ENCODE results near the gene ROR1.

Gene ROR1

DNA sequence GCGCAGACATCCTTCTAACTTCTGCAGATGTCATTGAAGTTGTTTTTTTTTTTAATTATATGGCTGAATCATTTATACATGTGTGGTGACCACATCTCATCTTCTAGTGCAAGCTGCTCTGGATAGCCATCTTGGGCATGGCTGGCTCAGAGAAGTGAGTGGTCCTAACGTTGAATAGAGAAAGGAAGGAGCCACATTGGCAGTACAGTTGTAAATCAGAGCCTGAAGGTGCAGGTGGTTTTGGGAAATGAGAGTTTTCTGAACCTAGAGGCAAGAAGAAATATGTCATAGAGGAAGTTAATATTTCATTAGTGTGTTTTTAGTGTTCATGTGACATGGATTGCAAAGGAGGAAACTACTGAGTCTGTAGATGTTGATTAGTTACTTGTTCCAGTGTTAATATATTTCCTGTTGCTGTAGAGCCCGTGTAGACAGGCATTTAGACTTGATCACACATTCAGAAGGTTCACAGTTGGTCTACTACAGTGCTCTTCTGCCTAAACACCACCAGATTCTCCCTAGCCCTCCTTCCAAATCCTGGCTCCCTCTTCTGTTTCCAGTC lies 163.7 kb downstream of the ROR1 start:
- DNase-seq (ENCODE audit: low read depth), result no peak

DNA sequence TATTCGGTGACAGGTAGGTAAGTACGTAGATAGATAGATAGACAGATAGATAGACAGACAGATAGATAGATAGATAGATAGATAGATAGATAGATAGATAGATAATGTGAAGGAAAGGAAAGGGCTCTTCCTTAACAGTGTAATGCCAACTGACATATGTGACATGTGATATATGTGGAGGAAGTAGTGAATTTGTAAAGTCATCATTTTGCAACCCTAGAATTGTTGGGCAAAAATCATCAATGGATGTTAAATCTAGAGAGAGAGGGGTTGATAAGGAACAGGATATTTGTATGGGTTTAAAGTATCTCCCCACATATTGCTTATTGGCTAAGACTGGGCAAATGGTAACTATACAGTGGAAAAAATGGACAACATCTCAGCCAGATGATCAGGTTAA lies 166.6 kb downstream of the ROR1 start:
- no peak for DNase-seq (ENCODE audit: low read depth)

DNA sequence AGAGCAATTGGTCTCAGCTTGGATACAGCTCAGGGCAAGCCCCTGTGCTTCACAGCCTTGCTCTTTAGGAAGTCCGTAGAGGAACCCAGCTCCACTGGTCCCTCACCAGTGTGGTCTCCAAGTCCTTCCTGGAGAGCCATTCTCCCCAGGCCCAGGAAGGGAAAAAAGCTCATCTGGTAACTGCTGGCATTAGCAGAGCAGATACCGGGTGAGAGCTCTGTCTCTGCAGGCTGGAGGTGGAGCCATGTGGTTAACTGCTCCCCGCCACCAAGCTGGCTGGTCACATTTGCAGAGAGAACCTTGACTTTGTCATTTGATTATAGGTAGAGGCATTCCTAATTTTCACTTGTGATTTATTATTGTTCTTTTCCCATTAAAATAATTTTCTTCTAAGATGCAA lies 169.6 kb downstream of the ROR1 start:
- DNase-seq (ENCODE audit: low read depth), result no peak

DNA sequence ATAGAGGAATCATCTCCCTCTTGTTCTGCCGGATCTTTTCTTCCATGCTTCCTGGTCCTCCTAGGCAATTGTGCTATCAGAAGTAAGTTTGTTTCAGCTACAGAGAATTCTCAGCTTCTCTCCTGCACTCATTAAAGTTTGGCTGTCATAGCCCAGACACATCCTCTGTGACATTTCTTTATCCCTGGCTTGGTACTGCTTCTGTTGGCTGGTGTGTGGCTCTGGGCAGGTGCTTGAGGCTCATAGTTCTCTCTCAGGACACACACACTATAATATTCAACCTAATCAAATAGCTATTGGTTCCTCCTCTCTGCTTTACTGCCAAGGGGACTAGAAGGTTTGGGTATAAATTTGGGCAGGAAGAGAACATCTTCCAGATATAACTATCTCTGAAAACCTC lies 172.1 kb downstream of the ROR1 start:
- DNase-seq (ENCODE audit: low read depth), result no peak

DNA sequence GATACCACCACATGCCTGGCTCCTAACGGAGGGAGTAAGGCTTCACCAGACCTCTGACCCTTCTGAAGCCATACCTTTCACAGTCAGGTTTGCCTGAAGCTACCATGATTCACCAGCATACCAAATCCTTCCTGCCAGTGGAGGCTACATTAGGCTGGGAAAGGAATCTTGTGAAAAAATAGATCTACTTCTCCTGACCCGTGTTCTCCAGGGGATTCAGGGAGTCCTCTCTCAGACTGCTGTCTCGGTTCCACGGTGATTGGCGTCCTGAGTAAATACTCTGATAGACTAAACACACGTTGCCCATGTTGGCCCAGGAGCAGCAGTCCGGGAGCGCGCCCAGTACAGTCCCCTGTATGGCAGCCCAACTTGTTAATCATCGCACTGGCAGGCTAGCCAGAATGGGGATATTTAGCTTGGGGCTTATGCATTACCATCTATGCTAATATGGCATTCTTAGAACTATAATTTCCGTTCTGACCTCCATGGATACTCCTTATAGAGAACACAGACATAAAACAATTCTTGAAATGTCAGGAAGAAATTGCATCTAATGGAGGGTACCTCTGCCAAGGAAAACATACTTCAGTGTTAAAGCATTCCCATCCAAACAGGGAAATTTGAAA lies 173.2 kb downstream of the ROR1 start:
- no peak for DNase-seq (ENCODE audit: low read depth)

DNA sequence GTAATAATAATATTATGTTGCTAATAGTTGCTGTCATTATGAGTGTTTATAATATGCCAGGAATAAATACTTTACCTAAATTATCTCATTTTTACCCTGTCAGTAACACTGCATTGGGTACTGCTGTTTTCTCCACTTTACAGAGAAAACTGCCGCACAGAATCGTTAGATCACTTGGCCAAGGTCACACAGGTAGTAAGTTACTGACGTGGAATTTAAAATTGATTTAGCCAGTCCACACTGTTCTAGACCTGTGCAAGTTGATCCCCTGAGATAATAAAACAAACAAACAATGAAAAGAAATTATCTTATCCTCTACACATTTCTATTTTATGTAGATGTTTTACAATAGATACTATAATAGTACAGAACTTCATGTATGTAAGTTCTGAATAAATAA lies 174.1 kb downstream of the ROR1 start:
- no peak for DNase-seq (ENCODE audit: low read depth)

DNA sequence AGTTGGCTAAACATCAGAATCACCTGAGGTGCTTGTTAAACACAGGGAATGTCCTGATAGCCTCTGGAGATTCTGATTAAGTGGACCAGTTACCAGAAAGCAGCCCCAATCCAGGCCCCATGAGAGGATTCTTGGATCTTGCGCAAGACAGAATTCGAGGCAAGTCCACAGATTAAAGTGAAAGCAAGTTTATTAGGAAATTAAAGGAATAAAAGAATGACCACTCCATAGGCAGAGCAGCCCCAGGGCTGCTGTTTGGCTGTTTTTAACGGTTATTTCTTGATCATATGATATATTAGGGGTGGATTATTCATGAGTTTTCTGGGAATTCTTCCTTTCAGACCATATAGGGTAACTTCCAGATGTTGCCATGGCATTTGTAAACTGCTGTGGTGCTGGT lies 176.2 kb downstream of the ROR1 start:
- DNase-seq (ENCODE audit: low read depth), result no peak

DNA sequence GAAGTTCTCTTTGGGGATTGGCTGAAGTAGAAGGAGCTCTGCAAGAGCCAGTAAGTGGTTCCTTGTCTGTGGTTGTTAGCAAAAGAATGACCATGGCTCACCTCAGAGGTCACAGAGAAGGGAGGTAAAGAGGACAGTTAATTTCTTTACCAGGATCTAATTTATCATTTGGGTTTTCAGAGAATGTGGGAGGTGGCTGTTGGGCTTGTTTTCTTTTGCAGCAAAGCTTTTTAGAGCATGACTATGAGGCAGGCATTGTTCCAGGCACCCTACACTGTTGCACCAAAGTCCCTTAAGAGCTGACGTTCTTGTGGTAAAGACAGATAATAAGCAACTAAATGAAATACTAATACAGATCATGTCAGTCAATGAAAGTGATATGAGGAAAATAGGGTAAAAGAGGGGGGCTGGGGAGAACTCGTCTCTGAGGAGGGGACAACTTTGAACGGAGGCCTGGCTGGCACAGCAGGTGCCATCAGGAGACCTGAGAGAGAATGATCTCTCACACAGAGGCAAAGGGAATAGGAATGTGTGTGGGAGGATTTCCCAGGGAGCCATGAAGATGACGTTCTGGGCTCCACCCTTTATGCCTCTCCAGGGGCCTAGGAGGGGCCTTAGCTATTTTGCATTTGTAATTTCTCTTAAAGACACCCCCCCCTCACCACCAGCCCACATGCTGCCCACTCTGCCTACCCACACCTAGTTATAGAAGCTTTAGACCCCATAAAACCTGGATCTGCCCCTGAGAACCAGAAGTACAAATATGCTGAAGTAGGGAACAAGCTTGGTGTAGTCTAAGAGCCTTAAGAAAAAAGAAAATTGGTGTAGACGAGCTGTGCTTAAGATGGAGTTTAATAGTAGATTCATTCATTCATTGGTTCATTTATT lies 177.5 kb downstream of the ROR1 start:
- DNase-seq (ENCODE audit: low read depth), result no peak

DNA sequence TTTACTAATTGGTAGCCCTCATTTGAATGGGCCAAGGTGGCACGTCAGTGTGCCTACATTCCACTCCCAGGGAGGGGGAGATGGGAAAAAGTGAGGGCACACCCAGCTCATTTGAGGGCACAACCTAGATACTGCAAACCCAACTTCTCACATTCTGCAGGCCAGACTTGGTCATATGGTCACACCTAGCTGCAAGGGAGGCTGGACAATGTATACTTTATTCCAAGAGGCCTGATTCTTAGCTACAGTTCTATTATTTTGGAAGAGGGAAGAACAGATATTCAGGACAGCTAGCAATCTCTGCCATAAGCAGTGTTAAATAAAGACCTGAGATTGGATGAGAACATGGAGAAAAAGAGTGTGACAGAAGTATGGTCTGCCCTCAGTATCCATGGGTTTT lies 180.4 kb downstream of the ROR1 start:
- DNase-seq (ENCODE audit: low read depth), result no peak

DNA sequence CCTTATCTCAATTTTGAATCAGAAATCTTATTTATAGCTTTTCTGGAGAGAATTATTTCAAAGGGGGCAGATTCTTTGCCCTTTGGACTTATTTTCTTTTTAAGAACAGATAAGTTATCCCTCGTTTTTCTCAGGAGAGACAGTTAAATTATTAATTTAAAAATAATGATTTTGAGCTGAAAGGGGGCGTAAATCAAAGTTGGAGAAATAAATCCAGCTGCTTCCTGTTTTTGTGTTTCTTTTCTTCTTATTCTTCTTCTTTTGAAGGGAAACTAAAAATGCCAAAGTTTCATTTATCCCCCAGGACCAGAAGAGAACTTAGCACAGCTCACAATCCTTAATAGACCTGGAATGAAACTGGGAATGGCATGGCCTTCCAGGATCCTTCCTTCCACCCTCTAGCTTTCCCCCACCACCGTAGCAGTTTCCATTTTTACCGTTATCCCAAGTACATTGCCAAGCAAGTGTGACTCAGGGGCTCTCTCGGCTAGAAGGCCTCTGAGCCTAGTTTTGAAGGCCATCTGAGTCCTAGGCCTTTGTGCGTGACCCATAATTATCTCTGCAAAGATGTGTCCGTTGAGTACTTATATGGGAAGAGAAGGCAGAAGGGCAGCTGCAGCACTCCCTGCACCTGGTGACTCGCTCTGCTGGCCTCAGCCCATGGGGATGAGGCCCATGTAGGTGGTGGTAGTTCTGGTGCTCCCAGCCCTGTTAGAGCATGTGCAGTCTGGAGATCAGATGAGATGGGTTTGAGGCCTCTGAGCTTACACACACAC lies 181.7 kb downstream of the ROR1 start:
- DNase-seq (ENCODE audit: low read depth), result no peak

DNA sequence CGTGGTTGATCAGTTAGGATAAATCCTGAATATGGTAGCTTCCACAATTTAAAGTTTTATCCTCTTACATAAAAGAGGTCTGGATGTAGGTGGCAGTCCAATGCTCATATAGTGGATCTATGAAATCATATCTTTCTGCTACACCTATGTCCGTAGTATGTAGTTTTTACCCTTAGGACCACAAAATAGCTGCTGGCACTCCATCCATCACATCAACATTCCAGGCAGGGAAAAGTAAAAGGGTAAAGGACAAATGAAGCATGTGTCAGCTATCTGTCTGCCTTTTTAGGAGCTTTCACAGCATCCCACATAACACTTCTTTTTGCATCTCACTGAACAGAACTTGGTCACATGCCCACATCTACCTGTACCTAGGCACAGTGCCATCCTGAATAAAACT lies 184.7 kb downstream of the ROR1 start:
- DNase-seq (ENCODE audit: low read depth), result no peak

DNA sequence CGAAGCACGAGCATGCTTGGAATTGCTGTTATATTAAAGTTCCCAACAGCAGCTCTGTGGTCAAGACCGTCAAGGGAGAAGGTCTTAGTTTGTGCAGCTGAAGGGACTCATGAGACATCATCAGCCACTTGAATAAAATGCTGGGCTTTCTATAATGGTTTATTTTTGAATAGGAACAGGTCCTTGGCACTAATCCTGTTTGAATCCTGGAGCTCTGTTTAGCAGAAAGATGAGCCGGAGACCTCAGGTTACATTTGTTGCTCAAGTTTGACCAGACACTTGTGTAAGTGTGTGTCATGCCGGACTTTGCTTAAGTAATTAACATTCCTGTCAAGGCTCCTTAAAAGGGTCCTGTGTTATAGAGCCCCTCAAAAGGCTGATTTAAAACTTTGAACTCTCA lies 186.5 kb downstream of the ROR1 start:
- DNase-seq (ENCODE audit: low read depth), result no peak

DNA sequence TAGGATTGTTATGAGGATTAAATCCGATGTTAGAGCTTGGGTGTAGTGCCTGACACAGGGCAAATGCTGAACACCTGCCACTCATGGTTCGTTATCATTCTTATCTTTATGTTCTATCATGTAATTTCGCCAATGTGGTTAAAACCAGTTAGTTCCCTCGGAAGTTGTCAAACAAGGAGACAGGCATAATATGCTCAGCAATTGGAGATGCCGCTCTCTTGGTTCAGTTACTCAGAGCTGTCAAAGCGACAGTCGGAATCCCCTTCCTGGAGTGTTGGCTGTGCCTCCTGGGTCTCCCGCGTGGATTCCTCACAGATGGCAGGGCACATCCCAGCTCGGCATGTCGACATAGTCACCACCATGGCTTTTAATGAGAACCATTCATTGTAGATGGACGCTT lies 192.2 kb downstream of the ROR1 start:
- DNase-seq (ENCODE audit: low read depth), result no peak

DNA sequence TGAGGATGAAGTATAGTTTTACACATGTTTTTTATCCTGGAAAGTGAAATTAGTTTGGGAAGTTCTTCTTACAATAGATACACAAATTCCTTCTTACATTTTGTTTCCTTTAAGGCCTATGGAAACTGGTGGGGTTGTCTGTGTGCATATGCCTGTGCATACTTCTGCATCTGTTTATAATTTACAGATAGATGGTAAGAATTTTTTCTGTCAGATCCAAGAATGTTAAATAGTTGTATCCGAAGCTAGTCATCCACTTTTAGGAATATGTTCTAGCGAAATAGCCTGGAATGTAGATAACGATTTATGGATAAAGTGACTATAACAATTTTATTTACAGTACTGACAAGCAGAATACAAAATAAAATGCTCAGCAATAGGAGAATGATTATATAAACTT lies 194.1 kb downstream of the ROR1 start:
- no peak for DNase-seq (ENCODE audit: low read depth)

DNA sequence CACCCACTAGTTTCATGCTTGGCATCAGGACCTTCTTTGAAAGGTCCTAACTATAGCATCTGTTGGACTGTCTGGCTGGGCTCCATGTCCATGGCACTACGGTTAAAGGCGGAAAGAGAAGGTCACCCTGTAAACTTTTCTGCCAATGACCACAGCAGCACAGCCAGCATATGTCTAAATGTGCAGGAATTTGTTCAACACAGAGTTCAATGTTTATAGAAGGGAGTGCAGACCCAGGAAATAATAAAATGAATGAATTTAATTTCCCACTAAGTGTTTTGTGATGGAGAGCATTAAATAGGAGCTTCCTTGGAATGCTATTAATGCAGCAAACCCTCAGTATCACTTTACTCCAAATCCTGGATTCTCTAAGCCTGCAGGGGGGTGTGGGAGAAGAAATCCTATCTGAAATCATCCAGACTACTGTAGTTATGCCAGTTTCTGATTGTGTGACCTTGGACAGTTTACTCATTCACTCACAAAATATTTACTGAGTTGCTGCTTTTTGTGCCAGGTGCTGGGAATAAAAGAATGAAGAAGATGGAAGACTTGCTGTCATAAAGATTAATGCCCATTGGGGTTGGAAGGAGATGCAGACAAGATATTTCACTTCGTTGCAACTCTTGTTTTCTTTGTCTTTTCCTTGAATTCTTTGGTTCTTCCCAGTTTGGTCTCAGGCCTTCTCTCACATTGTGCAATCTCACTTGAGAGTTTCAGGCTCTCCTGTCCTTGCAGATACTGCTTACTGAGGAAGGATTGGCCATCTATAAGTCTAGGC lies 195.0 kb downstream of the ROR1 start:
- DNase-seq (ENCODE audit: low read depth), result no peak

DNA sequence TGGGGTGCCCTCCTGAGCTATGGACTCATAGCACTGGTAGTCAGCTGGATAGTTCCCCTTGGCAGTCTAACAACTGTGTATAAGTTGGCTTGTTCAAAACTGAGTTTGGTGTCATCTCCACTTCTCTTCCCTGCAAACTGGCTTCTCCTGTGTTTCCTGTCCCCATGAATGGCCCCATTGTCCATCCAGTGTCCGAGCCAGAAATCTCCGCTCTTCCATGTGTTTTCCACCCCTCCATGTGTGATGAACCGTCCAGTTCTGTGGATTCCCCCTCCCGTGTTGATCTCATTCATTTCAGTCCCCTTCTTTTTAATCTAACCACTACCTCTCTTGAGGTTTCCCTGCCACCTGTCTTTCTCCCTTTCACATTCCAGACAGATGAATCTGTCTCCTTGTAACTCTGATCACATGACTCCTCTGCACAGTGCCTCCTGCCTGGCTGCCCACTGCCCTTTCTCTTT lies 195.7 kb downstream of the ROR1 start:
- DNase-seq (ENCODE audit: low read depth), result no peak

DNA sequence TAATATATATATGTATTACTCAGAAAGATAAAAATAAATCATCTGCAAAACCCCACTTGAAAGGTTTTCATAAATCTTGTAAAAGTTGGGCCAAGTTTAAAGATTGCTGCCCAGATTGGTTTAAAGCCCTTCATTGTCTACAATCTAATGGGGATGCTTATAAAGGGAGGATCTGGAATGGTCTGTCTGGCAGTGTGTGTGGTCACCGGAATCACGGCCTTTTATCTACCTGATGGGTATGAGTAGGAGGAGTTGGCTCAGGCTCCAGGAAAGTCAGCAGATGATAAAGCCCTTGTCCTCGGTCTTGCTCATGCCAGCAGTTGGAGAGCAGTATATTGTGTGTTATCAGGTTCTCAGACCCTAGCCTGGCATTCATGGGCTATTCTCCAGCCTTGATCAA lies 197.7 kb downstream of the ROR1 start:
- no peak for DNase-seq (ENCODE audit: low read depth)

DNA sequence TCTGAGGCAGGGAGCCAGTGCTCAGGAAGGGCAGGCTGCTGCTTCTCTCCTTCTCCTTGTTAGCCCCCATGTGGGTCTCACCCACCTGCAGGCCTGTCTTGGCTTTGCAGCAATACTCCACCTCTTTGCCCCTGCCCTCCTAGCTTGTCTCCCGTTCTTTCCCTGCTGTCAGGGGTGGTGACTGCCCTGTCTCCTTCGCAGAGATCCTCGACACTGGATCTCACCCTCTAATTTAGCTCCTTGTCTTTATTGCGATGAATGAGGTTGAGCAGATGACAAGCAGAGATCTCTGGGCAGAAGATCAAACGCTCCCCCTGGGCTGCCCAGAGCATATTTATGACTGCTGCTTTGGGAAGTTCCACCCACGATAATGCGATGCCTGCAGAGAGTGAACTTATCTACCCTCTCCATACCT lies 199.2 kb downstream of the ROR1 start:
- no peak for DNase-seq (ENCODE audit: low read depth)

DNA sequence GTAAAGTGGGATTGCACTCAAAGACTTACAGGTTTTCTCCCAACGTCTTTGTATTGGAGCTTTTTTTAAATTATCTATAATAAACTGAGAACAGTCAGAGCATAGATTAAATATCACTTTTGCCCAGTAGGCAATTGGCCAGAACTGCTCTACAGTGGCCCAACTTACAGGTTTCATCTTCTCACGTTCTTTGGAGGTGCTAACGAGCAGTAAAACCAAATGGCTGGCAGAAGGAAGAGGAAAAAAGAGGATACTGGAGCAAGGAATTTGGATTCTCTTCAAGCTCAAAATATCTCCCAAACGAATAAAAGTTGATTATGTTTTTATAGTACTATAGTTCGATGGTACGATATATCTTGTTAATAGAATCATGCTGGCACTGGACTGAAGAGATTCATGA lies 201.1 kb downstream of the ROR1 start:
- no peak for DNase-seq (ENCODE audit: low read depth)

DNA sequence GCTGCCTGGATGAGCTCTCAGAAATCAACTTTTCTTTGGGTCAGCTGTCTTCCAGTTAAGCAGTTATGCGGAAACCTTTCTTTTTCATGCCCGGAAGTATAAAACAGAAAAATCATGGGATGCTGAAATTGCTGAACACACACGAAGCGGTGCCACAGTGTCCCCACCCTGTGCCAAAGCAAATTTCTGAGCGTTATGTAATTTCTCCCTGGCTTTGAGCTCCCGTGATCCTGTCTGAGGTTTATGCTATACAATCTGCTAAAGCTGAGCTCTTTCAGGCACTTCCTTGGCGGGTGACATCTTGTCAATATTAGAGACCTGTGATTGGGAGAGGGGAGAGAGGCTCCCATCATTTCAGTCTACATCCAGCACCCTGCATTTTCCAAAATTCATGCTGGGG lies 201.7 kb downstream of the ROR1 start:
- no peak for DNase-seq (ENCODE audit: low read depth)

DNA sequence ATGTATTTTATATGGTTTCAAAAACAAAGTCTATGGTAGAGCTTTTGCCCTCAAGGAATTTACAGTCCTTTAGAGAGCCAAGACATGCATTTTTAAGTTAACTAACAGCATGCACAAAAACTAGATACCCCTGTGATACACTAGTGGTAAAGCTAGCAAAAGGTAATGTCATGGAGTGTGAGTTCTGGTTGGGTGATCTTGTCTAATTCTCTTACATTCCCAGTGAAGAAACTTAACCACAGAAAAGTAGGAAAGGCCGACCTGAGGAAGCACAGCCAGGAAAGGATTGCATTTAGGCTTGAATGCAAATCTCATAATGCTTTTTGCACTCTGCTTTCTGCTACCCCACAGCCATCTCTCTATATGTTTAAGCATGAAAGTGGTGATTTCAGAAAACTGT lies 202.2 kb downstream of the ROR1 start:
- DNase-seq (ENCODE audit: low read depth), result no peak

DNA sequence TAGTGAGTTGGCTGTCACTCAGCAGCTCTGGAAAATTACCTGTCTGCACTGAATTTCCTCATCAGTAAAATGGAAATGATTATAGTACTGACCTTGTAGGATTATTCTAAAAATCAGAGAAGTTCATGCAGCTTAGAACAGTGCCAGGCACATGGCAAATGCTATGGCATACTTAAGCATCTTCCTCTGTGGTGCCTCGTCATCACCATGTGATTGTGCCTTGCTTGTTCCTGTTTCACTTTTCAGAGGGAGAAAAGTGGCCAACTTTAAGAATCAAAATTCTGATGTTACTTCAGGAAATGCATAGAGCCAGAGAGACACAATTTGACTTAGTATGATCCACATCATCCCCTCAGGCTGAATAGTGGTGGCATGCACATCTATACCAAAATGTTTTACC lies 203.6 kb downstream of the ROR1 start:
- DNase-seq (ENCODE audit: low read depth), result no peak
